ENCODE measurements around the gene TRAPPC10.

- TF ChIP-seq TSHZ1 (CRISPR knock-in tag; IDR thresholded peaks at IDR 0.05) (no peak), EZH2 (IDR thresholded peaks at IDR 0.05; ENCODE audit: borderline replicate concordance, low read depth, low read length) (no peak)
Observed at GRCh38 chr21:43994646-43995045, 17.5 kb upstream of the TRAPPC10 start.

Data from K562 (cell line).